Superior temporal gyrus (tissue), 1 donor: ENCODE results near the gene DLG5.
"Not testable (repeated sequence)": the region's sequence is repeated elsewhere in the genome, so short reads cannot be mapped to it uniquely, and the experiment has no call there.

ENCODE experiments used
- DNase-seq: peaks from one replicate; pipeline ENCODE4 v3.0.0-alpha.2; 2016; ENCODE audit errors: extremely low spot score

Gene DLG5

DNA sequence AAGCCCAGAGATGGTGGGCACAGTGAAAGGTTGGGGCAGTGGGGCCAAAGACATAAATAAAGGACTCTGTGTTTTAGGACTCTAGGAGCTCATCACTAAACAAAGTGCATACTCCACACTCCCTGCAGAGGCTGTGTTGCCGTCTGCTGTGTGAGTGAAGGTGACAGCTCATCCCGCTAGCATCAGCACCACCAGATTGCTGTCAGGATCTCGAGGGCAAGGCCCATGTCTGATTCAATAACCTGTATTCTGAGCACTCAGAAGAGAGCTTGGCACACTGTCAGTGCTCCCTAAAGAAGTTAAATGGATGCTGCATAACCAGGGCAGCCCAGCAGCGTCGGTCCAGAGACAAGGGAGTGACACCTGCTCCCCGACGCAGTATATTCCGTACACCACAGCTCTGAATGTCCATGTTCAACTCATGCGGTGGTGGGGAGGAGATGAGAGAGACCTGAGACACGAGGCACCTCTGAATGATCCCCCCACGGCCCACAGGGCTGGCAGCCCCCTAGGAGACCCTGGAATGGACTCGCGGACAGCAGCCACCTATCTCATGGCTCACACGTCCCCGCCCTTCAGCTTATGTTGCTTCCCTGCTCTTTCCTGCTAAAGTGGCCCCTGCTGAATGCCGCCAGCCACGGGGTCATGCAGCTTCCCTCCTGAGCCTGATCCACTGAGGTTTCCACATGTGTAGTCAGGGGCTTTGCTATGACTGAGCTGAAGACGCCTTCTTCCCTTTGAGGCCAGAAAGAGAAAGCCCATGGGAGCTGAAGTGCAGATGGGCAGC is 156.3 kb downstream of the DLG5 start:
- no peak for DNase-seq

DNA sequence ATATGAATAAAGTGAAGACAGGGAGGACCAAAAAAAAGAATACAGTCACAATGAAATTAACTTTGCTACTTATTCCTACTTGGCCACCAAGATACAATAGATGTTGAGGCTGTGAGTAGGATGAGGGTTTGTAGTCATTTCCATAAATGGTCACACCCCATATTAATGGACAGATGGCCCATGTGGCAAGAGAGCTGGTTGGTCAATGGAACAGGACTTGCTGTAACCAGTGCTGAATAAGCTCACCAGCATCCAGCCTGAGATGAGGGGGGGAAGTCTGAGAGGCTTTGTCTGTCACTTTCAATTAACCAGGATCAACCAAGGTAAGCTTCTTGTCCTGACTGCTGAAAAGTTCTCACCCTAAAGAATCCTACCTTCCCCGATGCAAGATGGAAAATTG is 158.5 kb downstream of the DLG5 start:
- no peak for DNase-seq

DNA sequence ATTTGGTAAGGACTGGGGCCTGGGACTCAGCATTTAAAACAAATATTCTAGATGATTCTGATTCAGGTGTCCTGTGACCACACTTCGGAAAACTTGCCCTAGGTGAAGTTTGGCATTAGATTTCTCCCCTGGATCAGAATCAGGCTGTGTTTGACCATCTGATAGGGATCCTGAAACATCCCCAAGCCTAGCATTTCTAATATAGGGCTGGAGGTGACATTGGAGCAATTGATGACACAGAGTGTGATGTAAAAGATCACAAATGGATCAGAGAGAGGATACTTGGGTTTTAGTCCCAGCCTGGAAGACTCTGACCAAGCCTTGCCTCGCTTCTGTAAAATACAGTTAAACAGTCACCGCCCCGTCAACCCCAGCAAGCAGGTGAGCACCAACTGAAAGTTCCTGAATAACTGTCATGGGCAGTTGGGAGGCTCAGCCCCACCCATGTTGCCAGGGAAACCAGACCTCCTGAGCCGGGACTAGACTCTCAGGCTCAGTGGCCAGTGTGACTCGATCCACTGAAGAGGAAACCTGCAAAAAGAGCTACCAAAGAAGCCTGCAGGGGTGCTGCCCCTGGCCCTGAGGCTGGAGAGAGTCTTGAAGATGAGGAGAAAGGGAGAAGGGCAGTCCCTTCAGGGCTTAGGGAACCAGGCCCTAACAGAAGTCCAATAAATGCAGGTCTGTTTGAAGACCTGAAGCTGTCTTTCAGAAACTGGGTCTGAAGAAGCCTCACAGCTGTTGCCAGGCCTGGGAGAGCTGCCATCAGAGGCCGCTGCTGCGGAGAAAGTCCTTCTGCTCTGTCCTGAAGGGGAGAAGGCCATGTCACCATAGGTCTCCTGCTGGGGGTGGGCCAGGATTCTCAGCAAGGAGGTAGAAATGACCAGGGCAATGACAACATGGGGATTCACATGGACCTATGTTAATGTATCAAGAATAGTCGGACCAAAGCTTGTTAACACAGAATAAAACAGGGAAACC is 162.8 kb downstream of the DLG5 start:
- DNase-seq, result no peak

DNA sequence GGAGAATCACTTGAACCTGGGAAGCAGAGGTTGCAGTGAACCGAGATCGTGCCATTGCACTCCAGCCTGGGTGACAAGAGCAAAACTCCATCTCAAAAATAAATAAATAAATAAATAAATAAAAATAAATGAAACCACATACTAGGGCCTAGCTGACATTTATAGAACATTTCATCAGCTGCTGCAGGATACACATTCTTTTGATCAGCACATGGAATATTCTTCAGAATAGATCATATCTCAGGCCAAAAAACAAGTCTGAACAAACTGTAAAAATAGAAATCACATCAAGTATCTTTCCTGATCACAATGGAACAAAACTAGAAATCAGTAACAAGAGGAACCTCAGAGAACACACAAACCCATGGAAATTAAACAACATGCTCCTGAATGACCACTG is 168.1 kb downstream of the DLG5 start:
- DNase-seq, result not testable (repeated sequence)

DNA sequence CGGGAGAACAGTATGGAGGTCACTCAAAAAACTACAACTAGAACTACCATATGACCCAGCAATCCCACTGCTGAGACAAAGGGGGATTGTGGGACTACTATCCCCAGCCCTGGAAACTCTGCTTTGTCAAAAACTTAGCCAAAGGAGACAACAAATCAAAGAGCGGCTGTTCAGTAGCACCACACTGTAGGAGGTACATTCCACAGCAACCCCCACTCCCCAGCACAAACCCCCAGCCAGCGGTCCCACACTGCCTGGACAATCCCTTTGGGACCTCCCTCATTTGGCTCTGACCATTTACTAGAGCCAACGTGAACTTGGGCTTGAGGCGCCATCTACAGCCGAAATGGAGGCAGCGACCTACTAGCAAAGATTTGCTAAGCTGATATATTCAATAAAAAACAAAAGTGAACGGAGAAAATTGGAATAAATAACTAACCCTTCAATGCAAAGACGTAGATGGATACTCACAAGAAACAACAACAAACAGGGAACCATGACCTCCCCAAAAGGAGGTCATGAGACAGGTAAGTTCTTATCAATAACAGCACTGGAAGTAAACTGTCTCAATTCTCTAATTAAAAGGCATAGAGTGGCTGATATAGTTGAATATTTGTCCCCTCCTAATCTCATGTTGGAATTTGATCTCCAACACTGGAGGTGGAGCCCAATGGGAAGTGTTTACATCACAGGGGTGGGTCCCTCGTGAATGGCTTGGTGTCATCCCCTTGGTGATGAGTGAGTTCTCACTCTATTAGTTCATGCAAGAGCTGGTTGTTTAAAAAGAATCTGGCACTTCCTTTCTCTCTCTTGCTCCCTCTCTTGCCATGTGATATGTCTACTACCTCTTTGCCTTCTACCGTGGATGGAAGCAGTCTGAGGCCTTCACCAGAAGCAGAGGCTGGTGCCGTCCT is 170.0 kb downstream of the DLG5 start:
- peak; percentile 71 for DNase-seq

DNA sequence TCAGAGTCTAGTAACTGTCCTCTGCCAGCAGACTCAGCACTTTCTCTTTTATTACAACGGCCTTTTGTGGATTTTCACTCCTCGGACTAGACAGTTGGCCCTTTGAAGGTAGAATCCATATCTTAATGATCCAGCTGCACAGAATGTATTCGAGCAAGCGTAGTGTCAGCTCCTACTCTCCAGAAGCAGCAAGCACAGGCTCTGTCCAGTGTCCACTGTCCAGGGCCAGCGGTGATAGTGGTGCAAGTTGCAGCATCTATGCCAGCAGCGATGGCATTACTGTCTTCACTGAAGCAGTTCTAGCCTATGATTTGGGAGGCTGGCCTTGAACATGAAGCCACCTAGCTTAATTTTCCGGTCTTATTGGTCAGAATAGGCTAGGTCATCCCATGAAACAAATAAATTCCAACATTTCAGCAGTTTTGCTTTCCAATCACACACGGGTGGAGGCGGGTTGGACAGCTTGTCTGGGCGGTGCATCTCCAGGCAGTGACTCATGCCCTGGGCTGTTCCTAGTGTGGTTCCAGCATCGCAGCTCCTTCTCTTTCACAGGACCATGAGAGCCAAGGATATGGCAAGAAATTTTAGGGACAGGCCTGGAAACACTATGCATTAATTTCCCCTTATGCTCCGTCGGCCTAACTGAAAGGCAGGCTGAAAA is 180.4 kb downstream of the DLG5 start:
- DNase-seq, result peak; percentile 28

DNA sequence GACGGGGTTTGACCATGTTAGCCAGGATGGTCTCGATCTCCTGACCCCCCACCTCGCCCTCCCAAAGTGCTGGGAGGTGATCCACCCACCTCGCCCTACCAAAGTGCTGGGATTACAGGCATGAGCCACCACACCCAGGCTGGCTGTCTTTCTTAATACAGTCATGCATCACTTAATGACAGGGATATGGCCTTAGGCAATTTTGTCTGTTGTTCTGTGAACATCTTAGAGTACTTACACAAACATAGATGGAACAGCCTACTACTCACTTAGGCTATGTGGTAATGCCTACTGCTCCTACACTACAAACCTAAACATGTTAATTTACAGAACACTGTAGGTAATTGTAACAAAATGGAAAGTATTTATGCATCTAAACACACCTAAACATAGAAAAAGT is 182.3 kb downstream of the DLG5 start:
- DNase-seq, result no peak

DNA sequence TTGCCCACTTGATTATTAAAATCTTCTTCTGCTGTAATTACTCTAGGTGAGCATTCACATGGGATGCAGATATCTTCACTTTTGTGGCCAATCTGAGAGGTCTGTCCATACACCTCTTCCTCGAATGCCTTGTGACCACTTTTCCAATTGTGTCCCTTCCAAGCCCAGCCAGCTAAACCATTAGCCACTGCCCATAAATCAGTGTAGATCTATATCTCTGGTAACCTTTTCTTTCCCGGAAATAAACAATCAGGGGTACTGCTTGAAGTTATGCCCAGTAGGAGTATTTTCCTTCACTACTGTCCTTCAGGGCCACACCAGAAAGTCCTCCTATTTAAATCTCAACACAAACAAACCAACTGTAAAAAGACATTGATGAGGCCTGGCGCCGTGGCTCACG is 184.4 kb downstream of the DLG5 start:
- no peak for DNase-seq

DNA sequence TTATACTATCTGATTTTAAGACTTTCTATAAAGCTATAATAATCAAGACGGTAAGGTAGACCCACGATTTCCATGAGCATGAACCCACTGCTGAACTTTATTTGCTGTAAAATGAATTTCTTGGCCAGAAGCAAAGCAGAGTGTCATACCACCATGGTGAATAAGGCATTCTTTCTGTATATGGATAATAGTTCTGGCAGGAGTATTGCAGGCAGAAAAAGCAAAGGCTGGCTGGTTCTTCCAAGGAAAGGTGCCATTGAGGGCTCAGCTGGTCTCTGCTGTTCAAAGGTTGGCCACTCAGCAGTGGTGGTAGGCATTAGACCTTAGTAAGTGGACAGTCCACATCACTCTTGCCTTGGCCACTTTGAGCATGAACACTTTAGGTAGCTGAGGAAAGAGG is 184.8 kb downstream of the DLG5 start:
- DNase-seq, result no peak
